NCI-H2196 treated with DMSO at 0.1 percent for 48 hours (cell line): ENCODE measurements around the gene PAM.
"Not testable (repeated sequence)": the region's sequence is repeated elsewhere in the genome, so short reads cannot be mapped to it uniquely, and the experiment has no call there.

Source experiments
- DNase-seq: peaks from one replicate; lab custom pipeline; 2025; ENCODE audit not compliant: unreplicated experiment; lab: John Stamatoyannopoulos, UW

Gene PAM

GRCh38 chr5:102981957-102982635 is 227.0 kb downstream of the PAM start:
- DNase-seq = no peak

GRCh38 chr5:102986074-102986473 is 231.0 kb downstream of the PAM start:
- DNase-seq = no peak

- DNase-seq = no peak
Measured at GRCh38 chr5:102988459-102988858, 233.4 kb downstream of the PAM start.

- peak; percentile 35 for DNase-seq
Measured at GRCh38 chr5:102991802-102992201, 236.7 kb downstream of the PAM start.

- DNase-seq = no peak
Measured at GRCh38 chr5:102996011-102996575, 241.0 kb downstream of the PAM start.

GRCh38 chr5:102998224-102998623 is 243.1 kb downstream of the PAM start:
- DNase-seq = no peak

- DNase-seq = no peak
Measured at GRCh38 chr5:102999191-102999590, 244.1 kb downstream of the PAM start.

GRCh38 chr5:102999621-103000020 is 244.5 kb downstream of the PAM start:
- not testable (repeated sequence) for DNase-seq

- DNase-seq = no peak
Measured at GRCh38 chr5:103000089-103000488, 245.0 kb downstream of the PAM start.

GRCh38 chr5:103003872-103004271 is 248.8 kb downstream of the PAM start:
- no peak for DNase-seq

- DNase-seq = no peak
Measured at GRCh38 chr5:103005276-103005675, 250.2 kb downstream of the PAM start.

GRCh38 chr5:103006921-103007320 is 251.8 kb downstream of the PAM start:
- DNase-seq = no peak

GRCh38 chr5:103010168-103010567 is 255.1 kb downstream of the PAM start:
- no peak for DNase-seq

- peak; percentile 14 for DNase-seq
Measured at GRCh38 chr5:103013933-103014552, 258.9 kb downstream of the PAM start.

- no peak for DNase-seq
Measured at GRCh38 chr5:103014983-103015382, 259.9 kb downstream of the PAM start.

- no peak for DNase-seq
Measured at GRCh38 chr5:103016167-103016566, 261.1 kb downstream of the PAM start.

- no peak for DNase-seq
Measured at GRCh38 chr5:103019804-103020203, 264.7 kb downstream of the PAM start.

GRCh38 chr5:103021314-103021713 is 266.2 kb downstream of the PAM start:
- no peak for DNase-seq

- no peak for DNase-seq
Measured at GRCh38 chr5:103027267-103027666, 272.2 kb downstream of the PAM start.

- DNase-seq = no peak
Measured at GRCh38 chr5:103031607-103032006, 276.5 kb downstream of the PAM start.

- no peak for DNase-seq
Measured at GRCh38 chr5:103033696-103034095, 278.6 kb downstream of the PAM start.

- no peak for DNase-seq
Measured at GRCh38 chr5:103034662-103035392, 279.7 kb downstream of the PAM start.
